Duodenal mucosa (tissue), 2 donors: ENCODE data around the gene ENAH.
A peak's percentile ranks its signal among the peaks of the same experiment; 100 is the strongest.

Source experiments
- H3K27ac ChIP-seq: one replicate; pipeline ENCODE4 v1.7.0; 2013; ENCODE audit warnings: low read depth, low read length
- H3K27me3 ChIP-seq, 2 donors: one replicate each; pipeline ENCODE4 v1.7.0; 2013; ENCODE audit warnings: low read length in 2 of 2, control low read depth in 1 of 2; ENCODE audit not compliant: insufficient read depth in 2 of 2, control insufficient read depth in 1 of 2
- H3K36me3 ChIP-seq, 2 donors: one replicate each; pipeline ENCODE4 v1.7.0; 2013; ENCODE audit warnings: low read length in 2 of 2, control low read depth in 1 of 2; ENCODE audit not compliant: insufficient read depth in 2 of 2, control insufficient read depth in 1 of 2
- H3K4me1 ChIP-seq, 2 donors: one replicate each; pipeline ENCODE4 v1.7.0; 2013; ENCODE audit warnings: low read length in 2 of 2, control low read depth in 1 of 2; ENCODE audit not compliant: insufficient read depth in 2 of 2, control insufficient read depth in 1 of 2
- H3K4me3 ChIP-seq, 2 donors: one replicate each; pipeline ENCODE4 v1.7.0; 2013; ENCODE audit warnings: low read length in 2 of 2, low read depth in 1 of 2
- H3K9ac ChIP-seq, 2 donors: one replicate each; pipeline ENCODE4 v1.7.0; 2013; ENCODE audit warnings: low read length in 2 of 2, low read depth in 1 of 2
- H3K9me3 ChIP-seq, 2 donors: one replicate each; pipeline ENCODE4 v1.7.0; 2013; ENCODE audit warnings: low read length in 2 of 2, control low read depth in 1 of 2; ENCODE audit not compliant: control insufficient read depth in 1 of 2

Gene ENAH

GRCh38 chr1:225693085-225693696 is 40.3 kb upstream of the ENAH start:
- no peaks in the 10 kb centered on the region for H3K36me3 ChIP-seq
- peak overlapping the region in 1 of 2 donors; percentile 16 for H3K4me3 ChIP-seq
- no peaks in the 10 kb centered on the region for H3K9me3 ChIP-seq
- H3K9ac ChIP-seq = no peak overlapping the region
- no peak overlapping the region for H3K27ac ChIP-seq
- H3K4me1 ChIP-seq = peaks cover 25 to 26% of the 10 kb centered on the region in 2 donors
- no peaks in the 10 kb centered on the region for H3K27me3 ChIP-seq

- no peak overlapping the region for H3K27ac ChIP-seq
- peaks cover 25 to 26% of the 10 kb centered on the region in 2 donors for H3K4me1 ChIP-seq
- no peaks in the 10 kb centered on the region for H3K9me3 ChIP-seq
- no peaks in the 10 kb centered on the region for H3K36me3 ChIP-seq
- H3K27me3 ChIP-seq = no peaks in the 10 kb centered on the region
- H3K4me3 ChIP-seq = peak overlapping the region in 1 of 2 donors; percentile 16
- no peak overlapping the region for H3K9ac ChIP-seq
These were observed 39.6 kb upstream of the ENAH start for GRCh38 chr1:225692517-225692879.

- Histone ChIP-seq H3K4me1 (peaks cover 25 to 26% of the 10 kb centered on the region in 2 donors), H3K27ac (no peak overlapping the region)
These were observed 39.1 kb upstream of the ENAH start for GRCh38 chr1:225691861-225692516.

GRCh38 chr1:225691377-225691776 is 38.5 kb upstream of the ENAH start:
- no peaks in the 10 kb centered on the region for H3K27me3 ChIP-seq
- H3K36me3 ChIP-seq = no peaks in the 10 kb centered on the region
- H3K4me1 ChIP-seq = peaks cover 25 to 26% of the 10 kb centered on the region in 2 donors
- no peak overlapping the region for H3K27ac ChIP-seq
- no peaks in the 10 kb centered on the region for H3K9me3 ChIP-seq
- no peak overlapping the region for H3K9ac ChIP-seq
- no peak overlapping the region for H3K4me3 ChIP-seq

More at GRCh38 chr1:225691861-225692516, 39.1 kb upstream of the ENAH start:
- Histone ChIP-seq H3K9ac (no peak overlapping the region), H3K4me3 (no peak overlapping the region), H3K9me3 (no peaks in the 10 kb centered on the region), H3K36me3 (no peaks in the 10 kb centered on the region), H3K27me3 (no peaks in the 10 kb centered on the region)

GRCh38 chr1:225689882-225690459 is 37.0 kb upstream of the ENAH start:
- Histone ChIP-seq H3K27me3 (no peaks in the 10 kb centered on the region), H3K27ac (no peak overlapping the region), H3K9me3 (no peaks in the 10 kb centered on the region), H3K4me3 (no peak overlapping the region), H3K4me1 (peaks cover 22 to 23% of the 10 kb centered on the region in 2 donors), H3K9ac (no peak overlapping the region), H3K36me3 (no peaks in the 10 kb centered on the region)

GRCh38 chr1:225688345-225688744 is 35.4 kb upstream of the ENAH start:
- no peak overlapping the region for H3K27ac ChIP-seq
- H3K4me3 ChIP-seq = no peak overlapping the region
- H3K9me3 ChIP-seq = no peaks in the 10 kb centered on the region
- peaks cover 8% of the 10 kb centered on the region in 2 donors for H3K4me1 ChIP-seq
- no peaks in the 10 kb centered on the region for H3K36me3 ChIP-seq
- H3K9ac ChIP-seq = no peak overlapping the region
- H3K27me3 ChIP-seq = no peaks in the 10 kb centered on the region

GRCh38 chr1:225685476-225686176 is 32.7 kb upstream of the ENAH start:
- Histone ChIP-seq H3K36me3 (no peaks in the 10 kb centered on the region), H3K9me3 (no peaks in the 10 kb centered on the region), H3K27me3 (no peaks in the 10 kb centered on the region), H3K27ac (no peak overlapping the region), H3K4me3 (no peak overlapping the region), H3K4me1 (no peaks in the 10 kb centered on the region), H3K9ac (no peak overlapping the region)

- Histone ChIP-seq H3K36me3 (no peaks in the 10 kb centered on the region), H3K27me3 (no peaks in the 10 kb centered on the region), H3K9me3 (no peaks in the 10 kb centered on the region), H3K4me3 (no peak overlapping the region), H3K9ac (no peak overlapping the region), H3K4me1 (no peaks in the 10 kb centered on the region), H3K27ac (no peak overlapping the region)
These were observed 31.8 kb upstream of the ENAH start for GRCh38 chr1:225684741-225685140.

GRCh38 chr1:225681231-225681630 is 28.3 kb upstream of the ENAH start:
- no peak overlapping the region for H3K27ac ChIP-seq
- peaks cover 0 to 3% of the 10 kb centered on the region in 2 donors for H3K27me3 ChIP-seq
- no peak overlapping the region for H3K9ac ChIP-seq
- no peaks in the 10 kb centered on the region for H3K4me1 ChIP-seq
- no peaks in the 10 kb centered on the region for H3K9me3 ChIP-seq
- no peak overlapping the region for H3K4me3 ChIP-seq
- no peaks in the 10 kb centered on the region for H3K36me3 ChIP-seq

GRCh38 chr1:225678545-225678944 is 25.6 kb upstream of the ENAH start:
- Histone ChIP-seq H3K36me3 (no peaks in the 10 kb centered on the region), H3K4me1 (no peaks in the 10 kb centered on the region), H3K27ac (no peak overlapping the region), H3K9me3 (no peaks in the 10 kb centered on the region), H3K9ac (no peak overlapping the region), H3K27me3 (peaks cover 0 to 3% of the 10 kb centered on the region in 2 donors), H3K4me3 (no peak overlapping the region)
